H1 (cell line): ENCODE results near the gene NSDHL. TPM values are rescaled to one million over a fixed set of nuclear protein-coding genes. Genes with fewer than 3 reads are reported as not detected.

ENCODE experiments used
- BCL11A ChIP-seq, 2 experiments: IDR thresholded peaks; one replicate each; pipeline ENCODE4 v1.6.1; 2011; ENCODE audit warnings: low read depth in 2 of 2, low read length in 2 of 2, mild to moderate bottlenecking in 2 of 2
- CBX5 ChIP-seq: fragments of 300-800, 300-1000 bp; sonication (generic); IDR thresholded peaks from 2 replicates; pipeline ENCODE4 v1.7.1; 2016; ENCODE audit warnings: antibody characterized with exemption, low read length, low read depth
- CHD7 ChIP-seq: fragments of 300-600 bp; sonication (generic); IDR thresholded peaks from 2 replicates; pipeline ENCODE4 v1.7.1; 2012; ENCODE audit warnings: low read length, moderate library complexity, mild to moderate bottlenecking, inconsistent platforms; ENCODE audit not compliant: insufficient replicate concordance
- FOSL1 ChIP-seq: IDR thresholded peaks from 2 replicates; pipeline ENCODE4 v1.6.1; 2011; ENCODE audit warnings: mild to moderate bottlenecking, low read depth, low read length, moderate library complexity; ENCODE audit not compliant: insufficient read depth
- JUND ChIP-seq: IDR thresholded peaks from 2 replicates; pipeline ENCODE4 v1.6.1; 2011; ENCODE audit warnings: mild to moderate bottlenecking, improper control_type of control experiment, low read length
- POU5F1 ChIP-seq: IDR thresholded peaks from 2 replicates; pipeline ENCODE4 v1.6.1; 2011; ENCODE audit warnings: low read depth, mild to moderate bottlenecking, low read length, moderate library complexity
- polyA plus RNA-seq, 7 experiments: library from polyadenylated mRNA; depleted of rRNA in 3 of 7; stranded (reverse) in 5 of 7; unstranded in 2 of 7; fragments of >200 nt in 5 of 7; fragments of 200-250 nt in 2 of 7; gene quantifications; 1 replicate in 5 of 7; 2 replicates in 1 of 7; 4 replicates in 1 of 7; pipeline versions ENCODE4 v1.2.1 to v1.2.3, GENCODE V29; 2011 to 2013; ENCODE audit warnings: missing spikeins in 2 of 7, mixed read lengths in 2 of 7
- total RNA-seq: library from RNA; stranded (reverse); fragmentation: NEBNext Ultra II Directional; extraction: Animal tissue kit (Norgen Biotek cat#: 25700); gene quantifications from 2 replicates; pipeline ENCODE4 v1.2.1, GENCODE V29; 2021

The NSDHL gene
- total and polyA plus RNA-seq, 2 of the 8 experiments (the other 6 are each of a cell fraction or from before 2014, with no cell fraction given): 31.5 to 34.6 TPM

- no peak for TF ChIP-seq CHD7
- no peak for TF ChIP-seq JUND
- no peak for TF ChIP-seq CBX5
- TF ChIP-seq POU5F1: no peak
- TF ChIP-seq FOSL1: no peak
- TF ChIP-seq BCL11A (IDR thresholded peaks at IDR 0.05; ENCODE audit: low read depth in 2 of 2, low read length in 2 of 2): no peak
These were observed 11.6 kb upstream of the NSDHL start (continued) for GRCh38 chrX:152819266-152819665.
